Esophagus squamous epithelium (tissue), 4 donors: ENCODE measurements around the gene RGS5.

ENCODE experiments used
- POLR2A ChIP-seq, 4 donors: fragments of 450-650 bp; IDR thresholded peaks; one replicate each; pipeline ENCODE4 v1.6.1; 2017; ENCODE audit warnings: antibody characterized with exemption in 4 of 4, mild to moderate bottlenecking in 4 of 4, moderate library complexity in 3 of 4
- TF ChIP-seq, protein P1 (sequence below), 6 experiments: fragments of 450-650 bp in 4 of 6; fragments of 200-600 bp in 2 of 6; sonication (generic) in 2 of 6; IDR thresholded peaks; one replicate each; pipeline ENCODE4 v1.5.1; 2016 to 2019; ENCODE audit warnings: antibody characterized with exemption in 6 of 6, mild to moderate bottlenecking in 4 of 6, moderate library complexity in 4 of 6

DNA sequence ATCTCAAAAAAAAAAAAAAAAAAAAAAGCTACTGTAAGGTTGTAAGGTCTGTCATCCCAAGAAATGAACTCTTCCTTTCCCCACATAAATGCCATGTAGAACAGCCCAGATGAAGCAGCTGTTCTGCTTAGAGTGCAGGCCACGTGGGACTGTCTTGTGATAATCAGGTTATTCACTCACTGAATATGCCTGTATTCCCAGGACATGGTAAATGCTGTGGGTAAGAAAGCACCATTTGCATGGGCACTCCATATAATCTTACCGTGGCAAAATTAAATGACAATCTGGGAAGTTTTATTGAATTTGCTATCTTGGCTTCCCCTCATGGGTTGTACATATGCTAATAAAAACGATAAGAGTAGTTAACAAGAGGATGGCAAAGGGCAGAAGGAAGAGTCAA lies 13.8 kb downstream of the RGS5 start:
- no peak for TF ChIP-seq POLR2A (IDR thresholded peaks at IDR 0.05)
- TF ChIP-seq, protein P1, sequence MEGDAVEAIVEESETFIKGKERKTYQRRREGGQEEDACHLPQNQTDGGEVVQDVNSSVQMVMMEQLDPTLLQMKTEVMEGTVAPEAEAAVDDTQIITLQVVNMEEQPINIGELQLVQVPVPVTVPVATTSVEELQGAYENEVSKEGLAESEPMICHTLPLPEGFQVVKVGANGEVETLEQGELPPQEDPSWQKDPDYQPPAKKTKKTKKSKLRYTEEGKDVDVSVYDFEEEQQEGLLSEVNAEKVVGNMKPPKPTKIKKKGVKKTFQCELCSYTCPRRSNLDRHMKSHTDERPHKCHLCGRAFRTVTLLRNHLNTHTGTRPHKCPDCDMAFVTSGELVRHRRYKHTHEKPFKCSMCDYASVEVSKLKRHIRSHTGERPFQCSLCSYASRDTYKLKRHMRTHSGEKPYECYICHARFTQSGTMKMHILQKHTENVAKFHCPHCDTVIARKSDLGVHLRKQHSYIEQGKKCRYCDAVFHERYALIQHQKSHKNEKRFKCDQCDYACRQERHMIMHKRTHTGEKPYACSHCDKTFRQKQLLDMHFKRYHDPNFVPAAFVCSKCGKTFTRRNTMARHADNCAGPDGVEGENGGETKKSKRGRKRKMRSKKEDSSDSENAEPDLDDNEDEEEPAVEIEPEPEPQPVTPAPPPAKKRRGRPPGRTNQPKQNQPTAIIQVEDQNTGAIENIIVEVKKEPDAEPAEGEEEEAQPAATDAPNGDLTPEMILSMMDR (IDR thresholded peaks at IDR 0.05) = no peak
